AG08395 (cell line): ENCODE data around the gene HOXB5.

Source experiments
- DNase-seq: peaks from one replicate; pipeline ENCODE4 v3.0.0; 2012; ENCODE audit warnings: mixed read lengths, low spot score

HOXB5 gene

GRCh38 chr17:48629411-48629759 is 35.8 kb upstream of the HOXB5 start:
- no peak for DNase-seq

GRCh38 chr17:48628649-48629410 is 35.3 kb upstream of the HOXB5 start:
- no peak for DNase-seq

- no peak for DNase-seq
Measured at GRCh38 chr17:48627623-48628521, 34.3 kb upstream of the HOXB5 start.

- no peak for DNase-seq
Measured at GRCh38 chr17:48627118-48627597, 33.6 kb upstream of the HOXB5 start.

- DNase-seq: peak; percentile 71
Measured at GRCh38 chr17:48626245-48627117, 32.9 kb upstream of the HOXB5 start, which contains the start of gene HOXB9. HOXB9 (minus strand) TSS chr17:48626358; CDS start chr17:48626269, 89 bp downstream.

- DNase-seq: peak; percentile 66
Measured at GRCh38 chr17:48625495-48626244, 32.1 kb upstream of the HOXB5 start.

- DNase-seq: peak; percentile 64
Measured at GRCh38 chr17:48624544-48625494, 31.2 kb upstream of the HOXB5 start.

GRCh38 chr17:48624118-48624517 is 30.5 kb upstream of the HOXB5 start:
- no peak for DNase-seq

GRCh38 chr17:48623583-48623982 is 30.0 kb upstream of the HOXB5 start:
- no peak for DNase-seq

- no peak for DNase-seq
Measured at GRCh38 chr17:48622857-48623256, 29.3 kb upstream of the HOXB5 start.

- DNase-seq: no peak
Measured at GRCh38 chr17:48621410-48622392, 28.1 kb upstream of the HOXB5 start.

- no peak for DNase-seq
Measured at GRCh38 chr17:48620461-48621139, 27.0 kb upstream of the HOXB5 start.

GRCh38 chr17:48619826-48620449 is 26.4 kb upstream of the HOXB5 start:
- DNase-seq: no peak

GRCh38 chr17:48618256-48618896 is 24.8 kb upstream of the HOXB5 start:
- peak; percentile 95 for DNase-seq

GRCh38 chr17:48617471-48618255 is 24.1 kb upstream of the HOXB5 start:
- DNase-seq: no peak

GRCh38 chr17:48616717-48617470 is 23.3 kb upstream of the HOXB5 start:
- DNase-seq: no peak
